Rectal smooth muscle tissue (tissue), 1 donor: ENCODE results near the gene CDC16.

ENCODE experiments used
- H3K27ac ChIP-seq: one replicate; pipeline ENCODE4 v1.7.0; 2013; ENCODE audit warnings: low read depth, low read length, inconsistent platforms
- H3K27me3 ChIP-seq: one replicate; pipeline ENCODE4 v1.7.0; 2013; ENCODE audit warnings: low read length; ENCODE audit not compliant: control insufficient read depth, insufficient read depth
- H3K36me3 ChIP-seq: one replicate; pipeline ENCODE4 v1.7.0; 2013; ENCODE audit warnings: low read length; ENCODE audit not compliant: control insufficient read depth, insufficient read depth
- H3K4me1 ChIP-seq: one replicate; pipeline ENCODE4 v1.7.0; 2013; ENCODE audit warnings: low read length; ENCODE audit not compliant: control insufficient read depth, insufficient read depth
- H3K4me3 ChIP-seq: one replicate; pipeline ENCODE4 v1.7.0; 2013; ENCODE audit warnings: low read length
- H3K9ac ChIP-seq: one replicate; pipeline ENCODE4 v1.7.0; 2013; ENCODE audit warnings: low read length

Gene CDC16

DNA sequence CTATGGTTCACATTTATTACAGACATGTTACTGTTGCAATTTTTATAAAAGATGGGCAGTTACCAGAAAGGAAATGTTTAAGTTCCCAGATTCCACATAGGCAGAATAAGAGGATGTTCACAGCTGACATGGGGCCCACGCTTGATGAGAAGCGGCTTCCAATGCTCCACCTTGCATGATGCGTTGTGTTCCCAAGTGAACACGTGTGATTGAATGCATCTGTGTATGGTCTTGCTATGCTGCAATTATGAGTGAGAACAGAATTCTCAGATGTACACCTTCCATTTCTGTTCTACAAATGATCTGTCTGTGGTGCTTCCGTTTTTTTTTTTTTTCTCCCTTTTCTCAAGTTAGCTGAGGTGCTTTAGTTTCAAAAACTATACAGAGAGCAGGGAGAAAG lies 62.2 kb downstream of the CDC16 start:
- no peaks in the 10 kb centered on the region for H3K4me1 ChIP-seq
- no peak overlapping the region for H3K9ac ChIP-seq
- H3K27me3 ChIP-seq: no peaks in the 10 kb centered on the region
- H3K36me3 ChIP-seq: peaks cover 23% of the 10 kb centered on the region
- H3K27ac ChIP-seq: no peak overlapping the region
- no peak overlapping the region for H3K4me3 ChIP-seq

- peaks cover 15% of the 10 kb centered on the region for H3K36me3 ChIP-seq
- H3K27ac ChIP-seq: no peak overlapping the region
- no peaks in the 10 kb centered on the region for H3K27me3 ChIP-seq
- H3K9ac ChIP-seq: no peak overlapping the region
- H3K4me1 ChIP-seq: no peaks in the 10 kb centered on the region
- no peak overlapping the region for H3K4me3 ChIP-seq
These were observed 64.2 kb downstream of the CDC16 start for GRCh38 chr13:114298866-114299265.

DNA sequence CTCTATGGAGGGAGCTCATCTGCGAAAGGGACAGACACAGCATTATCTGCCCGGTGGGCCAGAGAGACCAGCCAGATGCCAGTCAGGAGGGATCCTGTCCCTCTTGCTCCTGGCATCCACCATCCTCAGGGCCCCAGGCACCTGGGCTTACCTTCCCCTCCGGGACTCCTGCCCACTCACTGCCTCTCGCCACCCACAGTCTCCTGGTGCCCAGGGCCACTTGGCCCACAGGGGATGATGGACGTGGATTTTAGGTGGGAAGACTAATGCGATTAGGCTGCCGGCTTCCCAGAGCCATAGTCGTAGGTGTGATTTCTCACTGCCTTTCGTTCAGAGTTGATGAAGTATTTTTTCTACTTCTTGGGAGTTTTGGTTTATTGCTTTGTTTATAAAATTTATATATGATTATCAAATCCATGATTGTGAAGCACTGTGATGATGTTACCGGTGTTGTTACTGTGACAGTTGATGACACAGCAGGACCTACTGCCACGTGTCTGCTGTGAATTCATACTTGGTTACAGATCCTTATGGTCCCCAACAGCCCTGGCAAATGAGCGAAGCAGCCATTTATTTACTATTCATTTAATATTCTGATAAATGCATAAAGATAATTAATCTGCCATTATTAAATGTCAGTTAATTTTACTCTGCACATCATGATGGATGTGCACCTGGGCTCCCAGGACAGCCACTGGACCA lies 65.1 kb downstream of the CDC16 start:
- H3K4me3 ChIP-seq: no peak overlapping the region
- H3K27ac ChIP-seq: no peak overlapping the region
- no peaks in the 10 kb centered on the region for H3K4me1 ChIP-seq
- H3K27me3 ChIP-seq: no peaks in the 10 kb centered on the region
- H3K36me3 ChIP-seq: peaks cover 20% of the 10 kb centered on the region
- H3K9ac ChIP-seq: no peak overlapping the region

DNA sequence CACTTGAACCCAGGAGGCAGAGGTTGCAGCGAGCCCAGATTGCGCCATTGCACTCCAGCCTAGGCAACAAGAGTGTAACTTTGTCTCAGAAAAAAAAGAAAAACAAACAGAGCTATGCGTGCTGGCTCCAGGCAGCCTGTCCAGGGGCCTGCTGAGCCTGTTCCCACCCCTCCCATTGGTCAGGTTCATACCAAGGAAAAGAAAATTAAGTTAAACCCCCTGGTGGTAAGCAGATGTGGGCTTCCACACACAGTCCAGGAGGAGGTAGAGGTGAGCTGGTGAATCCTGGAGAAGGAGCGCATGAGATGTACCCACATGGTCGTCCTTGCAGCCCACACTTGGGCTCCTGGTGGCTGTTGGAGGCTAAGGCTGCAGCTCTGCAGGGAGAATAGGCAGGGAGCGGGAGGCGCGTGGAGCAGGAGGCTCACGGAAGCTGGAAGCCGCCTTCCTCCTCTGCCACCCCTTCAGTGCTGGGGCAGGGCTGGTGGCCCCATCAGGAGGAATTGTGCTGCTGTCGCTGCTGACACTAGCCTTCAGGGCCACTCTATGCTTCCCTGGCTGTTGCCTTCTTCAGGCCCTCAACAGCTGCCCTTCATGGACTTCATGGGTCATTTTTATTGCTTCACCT lies 69.1 kb downstream of the CDC16 start:
- Histone ChIP-seq H3K4me1 (no peaks in the 10 kb centered on the region), H3K27me3 (no peaks in the 10 kb centered on the region), H3K4me3 (no peak overlapping the region), H3K27ac (no peak overlapping the region), H3K36me3 (peaks cover 17% of the 10 kb centered on the region), H3K9ac (no peak overlapping the region)

DNA sequence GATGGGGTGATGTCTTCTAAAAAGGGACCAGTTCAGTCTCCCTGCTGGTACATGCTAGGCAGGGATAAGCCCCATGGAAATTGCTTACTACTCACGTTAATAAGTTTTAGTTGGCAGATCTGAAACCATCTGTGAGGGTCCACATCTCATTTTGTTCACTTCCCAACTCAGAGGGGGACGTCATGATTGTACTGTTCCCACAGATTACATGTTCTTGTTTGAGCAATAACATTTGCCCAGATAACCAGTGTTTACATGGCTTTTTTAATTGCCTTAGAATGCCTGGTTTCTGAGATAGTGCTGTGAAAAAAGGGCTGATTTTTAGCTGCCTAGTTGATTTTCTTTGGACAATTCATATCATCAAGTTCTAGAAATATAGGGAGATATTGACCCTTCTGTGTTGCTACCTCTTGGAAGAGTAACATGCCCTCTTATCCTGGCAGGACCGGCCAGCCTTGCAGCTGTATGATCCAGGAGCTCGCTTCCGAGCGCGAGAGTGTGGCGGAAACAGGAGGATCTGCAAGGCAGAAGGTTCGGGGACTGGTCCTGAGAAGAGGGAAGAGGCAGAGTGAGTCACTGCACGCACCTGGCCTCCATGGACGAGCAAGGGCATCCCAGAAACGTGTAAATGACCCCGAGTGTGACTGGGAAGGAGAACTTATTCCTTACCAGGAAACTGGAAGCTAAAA lies 69.8 kb downstream of the CDC16 start:
- H3K4me1 ChIP-seq: no peaks in the 10 kb centered on the region
- no peaks in the 10 kb centered on the region for H3K27me3 ChIP-seq
- H3K4me3 ChIP-seq: no peak overlapping the region
- peaks cover 11% of the 10 kb centered on the region for H3K36me3 ChIP-seq
- H3K27ac ChIP-seq: no peak overlapping the region
- H3K9ac ChIP-seq: no peak overlapping the region

DNA sequence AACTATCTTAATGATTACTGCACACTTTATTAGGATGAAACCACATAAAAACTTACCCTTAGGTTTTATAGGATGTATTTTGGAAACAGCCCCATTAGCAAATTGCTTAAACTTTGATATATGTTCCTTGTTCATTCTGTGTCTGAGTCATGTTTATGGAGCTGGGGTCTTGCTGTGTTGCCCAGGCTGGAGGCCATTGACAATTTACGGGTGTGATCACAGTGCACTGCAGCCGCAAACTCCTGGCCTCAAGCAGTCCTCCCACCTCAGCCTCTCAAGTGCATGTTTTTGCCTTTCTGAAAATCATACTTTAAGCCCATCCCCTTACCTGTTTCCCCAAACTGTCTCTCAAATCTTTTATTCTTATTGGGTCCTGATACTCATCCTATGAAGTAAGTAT lies 74.4 kb downstream of the CDC16 start:
- no peak overlapping the region for H3K4me3 ChIP-seq
- no peaks in the 10 kb centered on the region for H3K27me3 ChIP-seq
- H3K36me3 ChIP-seq: peaks cover 6% of the 10 kb centered on the region
- H3K4me1 ChIP-seq: peaks cover 7% of the 10 kb centered on the region
- no peak overlapping the region for H3K9ac ChIP-seq
- H3K27ac ChIP-seq: no peak overlapping the region

- H3K9ac ChIP-seq: no peak overlapping the region
- H3K27me3 ChIP-seq: no peaks in the 10 kb centered on the region
- no peak overlapping the region for H3K4me3 ChIP-seq
- H3K27ac ChIP-seq: no peak overlapping the region
- peaks cover 7% of the 10 kb centered on the region for H3K4me1 ChIP-seq
- H3K36me3 ChIP-seq: peaks cover 2% of the 10 kb centered on the region
These were observed 75.2 kb downstream of the CDC16 start for GRCh38 chr13:114309806-114310410.

GRCh38 chr13:114310956-114311355 lies 76.3 kb downstream of the CDC16 start:
- no peaks in the 10 kb centered on the region for H3K27me3 ChIP-seq
- H3K9ac ChIP-seq: no peak overlapping the region
- no peak overlapping the region for H3K27ac ChIP-seq
- peaks cover 15% of the 10 kb centered on the region for H3K4me1 ChIP-seq
- H3K4me3 ChIP-seq: no peak overlapping the region
- peaks cover 2% of the 10 kb centered on the region for H3K36me3 ChIP-seq

GRCh38 chr13:114311387-114311786 lies 76.7 kb downstream of the CDC16 start:
- H3K4me1 ChIP-seq: peaks cover 15% of the 10 kb centered on the region
- H3K27ac ChIP-seq: no peak overlapping the region
- H3K27me3 ChIP-seq: no peaks in the 10 kb centered on the region
- peaks cover 2% of the 10 kb centered on the region for H3K36me3 ChIP-seq
- no peak overlapping the region for H3K4me3 ChIP-seq
- no peak overlapping the region for H3K9ac ChIP-seq

DNA sequence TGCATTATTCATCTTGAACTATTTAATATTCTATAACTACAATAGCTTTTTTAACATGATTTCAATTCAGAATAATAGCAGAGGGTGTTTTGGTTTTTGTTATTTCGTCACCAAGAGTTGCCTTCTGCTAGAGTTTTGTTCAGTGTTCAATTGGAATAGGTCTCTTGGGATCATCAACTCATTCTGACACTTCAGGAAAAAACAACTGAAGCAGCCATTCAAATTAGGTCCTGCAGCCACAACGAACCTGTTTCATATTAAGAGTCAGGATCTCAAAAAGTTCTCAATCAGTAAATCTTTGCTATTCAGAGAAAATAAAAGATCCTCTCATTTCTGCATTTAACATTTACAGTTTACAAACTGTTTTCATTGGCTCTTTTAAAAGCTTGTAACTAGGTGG lies 77.2 kb downstream of the CDC16 start:
- Histone ChIP-seq H3K4me3 (no peak overlapping the region), H3K27ac (no peak overlapping the region), H3K36me3 (peaks cover under 1% of the 10 kb centered on the region), H3K4me1 (peaks cover 15% of the 10 kb centered on the region), H3K9ac (no peak overlapping the region), H3K27me3 (no peaks in the 10 kb centered on the region)

DNA sequence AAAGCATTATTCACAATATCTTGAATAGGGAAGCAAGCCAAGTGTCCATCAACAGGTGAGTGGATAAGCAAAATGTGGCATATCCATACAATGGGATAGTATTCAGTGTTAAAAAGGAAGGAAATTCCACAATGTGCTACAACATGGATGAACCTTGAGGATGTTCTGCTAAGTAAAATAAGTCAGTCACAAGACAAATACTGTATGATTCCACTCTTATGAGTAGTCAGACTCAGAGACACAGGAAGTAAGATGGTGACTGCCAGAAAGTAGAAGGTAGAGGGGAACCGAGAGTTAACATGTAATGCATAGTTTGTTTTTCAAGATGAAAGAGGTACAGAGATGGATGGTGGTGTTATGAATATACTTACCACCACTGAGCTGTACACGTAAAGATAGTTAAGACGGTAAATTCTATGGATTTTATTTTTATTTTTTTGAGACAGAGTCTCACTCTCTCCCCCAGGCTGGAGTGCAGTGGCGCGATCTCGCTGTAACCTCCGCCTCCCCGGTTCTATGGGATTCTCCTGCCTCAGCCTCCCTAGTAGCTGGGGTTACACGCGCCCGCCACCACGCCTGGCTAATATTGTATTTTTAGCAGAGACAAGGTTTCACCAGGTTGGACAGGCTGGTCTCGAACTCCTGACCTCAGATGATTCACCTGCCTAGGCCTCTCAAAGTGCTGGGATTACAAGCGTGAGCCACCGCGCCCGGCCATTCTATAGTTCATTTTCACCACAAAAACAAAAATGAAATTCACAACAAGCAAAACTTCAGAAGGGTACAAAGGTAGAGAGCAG lies 78.6 kb downstream of the CDC16 start:
- peaks cover 15% of the 10 kb centered on the region for H3K4me1 ChIP-seq
- H3K4me3 ChIP-seq: peak overlapping the region; percentile 83
- peak overlapping the region; percentile 1 for H3K9ac ChIP-seq
- H3K27me3 ChIP-seq: no peaks in the 10 kb centered on the region
- peak overlapping the region; percentile 74 for H3K27ac ChIP-seq
- H3K36me3 ChIP-seq: no peaks in the 10 kb centered on the region
